CD4-positive, alpha-beta T cell (primary cell): ENCODE measurements around the gene TBCC. TPM values are rescaled to one million over a fixed set of nuclear protein-coding genes. Genes with fewer than 3 reads are reported as not detected.

ENCODE experiments used
- ATAC-seq: fragments of 200-7000 bp; cut with Tn5 transposase; one replicate; pipeline ENCODE4 v1.10.0; 2022; ENCODE audit warnings: mild to moderate bottlenecking; ENCODE audit not compliant: poor library complexity
- CTCF ChIA-PET: fragments of 350-600 bp; sonication (Branson Sonifier 250); formaldehyde crosslinking; loops from one replicate; lab custom pipeline; 2021; ENCODE audit warnings: antibody characterized with exemption, inconsistent platforms; lab: Charles Lee
- POLR2A ChIA-PET: fragments of 350-600 bp; sonication (Branson Sonifier 250); formaldehyde crosslinking; loops from one replicate; lab custom pipeline; 2021; ENCODE audit warnings: antibody characterized with exemption, inconsistent platforms; lab: Charles Lee
- DNase-seq, 14 experiments: peaks; one replicate each; pipeline ENCODE4 v3.0.0-alpha.2; 2013 to 2020; ENCODE audit warnings: mixed read lengths in 2 of 14
- H3K27ac ChIP-seq, 2 donors: one replicate each; pipeline versions ENCODE4 v1.5.1 to v1.7.0; 2013; ENCODE audit warnings: low read length in 2 of 2, low read depth in 1 of 2, mild to moderate bottlenecking in 1 of 2
- H3K27me3 ChIP-seq, 2 experiments: 1 replicate in 1 of 2; 2 replicates in 1 of 2; pipeline versions ENCODE4 v1.6.1 to v1.7.0; 2013; ENCODE audit warnings: low read length in 2 of 2, control low read depth in 1 of 2, mild to moderate bottlenecking in 1 of 2, moderate library complexity in 1 of 2; ENCODE audit not compliant: insufficient read depth in 2 of 2, control insufficient read depth in 1 of 2
- H3K36me3 ChIP-seq: one replicate; pipeline ENCODE4 v1.6.1; 2013; ENCODE audit warnings: low read length, control low read depth; ENCODE audit not compliant: insufficient read depth
- H3K4me1 ChIP-seq: one replicate; pipeline ENCODE4 v1.6.1; 2013; ENCODE audit warnings: low read length, control low read depth; ENCODE audit not compliant: insufficient read depth
- H3K4me3 ChIP-seq: one replicate; pipeline ENCODE4 v1.5.1; 2013; ENCODE audit warnings: mild to moderate bottlenecking, low read length, moderate library complexity
- H3K9me3 ChIP-seq, 2 experiments: 1 replicate in 1 of 2; 2 replicates in 1 of 2; pipeline versions ENCODE4 v1.6.1 to v1.7.0; 2013; ENCODE audit warnings: low read length in 2 of 2, mild to moderate bottlenecking in 2 of 2, control low read depth in 1 of 2, moderate library complexity in 1 of 2; ENCODE audit not compliant: control insufficient read depth in 1 of 2, insufficient read depth in 1 of 2
- H3K27ac Mint-ChIP-seq: one replicate; pipeline ENCODE4 v1.8.0; 2020; ENCODE audit warnings: mixed read lengths
- H3K27me3 Mint-ChIP-seq: one replicate; pipeline ENCODE4 v1.8.0; 2021; ENCODE audit warnings: mixed read lengths
- H3K36me3 Mint-ChIP-seq: one replicate; pipeline ENCODE4 v1.8.0; 2021; ENCODE audit warnings: low read depth, mixed read lengths
- H3K4me1 Mint-ChIP-seq: one replicate; pipeline ENCODE4 v1.8.0; 2021; ENCODE audit warnings: low read depth, mixed read lengths
- H3K4me3 Mint-ChIP-seq: one replicate; pipeline ENCODE4 v1.8.0; 2020; ENCODE audit warnings: mild to moderate bottlenecking, mixed read lengths
- H3K9me3 Mint-ChIP-seq: one replicate; pipeline ENCODE4 v1.8.0; 2020; ENCODE audit warnings: mixed read lengths
- intact Hi-C, 2 experiments: fragments of 100-400 bp; cut with DNase I in 1 of 2; cut with micrococcal nuclease in 1 of 2; formaldehyde crosslinking; loops; one replicate each; pipeline versions ENCODE4 v1.15.1 to v1.9.0; 2023 to 2025; cut with DNase I, micrococcal nuclease
- total RNA-seq, 174 experiments: library from RNA in 2 of 174; stranded (reverse) in 2 of 174; gene quantifications; one replicate each; pipeline ENCODE4 v1.2.3 and lab custom pipeline; 2021 to 2026
- TF ChIP-seq, protein P1 (sequence below): fragments of 200-600 bp; IDR thresholded peaks from one replicate; pipeline ENCODE4 v1.8.0; 2022; ENCODE audit warnings: antibody characterized with exemption, mild to moderate bottlenecking

The TBCC gene
- total RNA-seq, 2 experiments from 2014 or later, result 67.3 to 68.3 TPM

DNA sequence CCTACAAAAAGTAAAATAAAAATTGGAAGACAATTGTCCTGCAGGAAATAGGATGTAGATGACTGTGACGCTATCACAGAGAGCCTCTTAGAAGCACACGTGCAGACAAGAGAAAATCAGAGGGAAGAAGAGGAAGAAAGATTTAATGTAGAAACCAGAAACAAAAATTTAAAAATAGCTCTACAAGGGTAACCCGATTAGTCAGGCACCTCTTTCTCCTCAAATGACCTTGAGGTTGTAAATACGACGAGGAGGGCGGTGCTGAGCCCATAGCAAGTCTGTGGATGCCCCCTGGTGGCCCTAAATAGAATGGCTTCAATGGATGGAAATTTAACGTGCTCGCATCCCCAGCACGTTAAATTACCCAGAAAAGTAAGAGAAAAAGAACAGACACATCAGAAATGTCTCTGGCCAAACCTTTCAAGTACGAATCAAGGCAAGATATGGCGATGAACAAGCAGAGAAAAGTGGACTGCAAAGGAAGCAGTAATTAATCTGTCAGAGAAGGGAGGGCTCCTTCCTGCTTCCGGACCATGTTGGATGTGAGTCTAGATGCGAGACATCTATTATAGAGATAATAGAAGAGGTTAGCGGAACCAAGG is 19.3 kb downstream of the TBCC start:
- Mint-ChIP-seq H3K9me3 (no peaks in the 10 kb centered on the region), H3K4me3 (peak overlapping the region; percentile 87), H3K36me3 (no peaks in the 10 kb centered on the region), H3K4me1 (peaks cover 19% of the 10 kb centered on the region), H3K27ac (peak overlapping the region; percentile 90), H3K27me3 (no peaks in the 10 kb centered on the region)
- peaks cover 14% of the 10 kb centered on the region for H3K4me1 ChIP-seq
- ATAC-seq (peak; percentile 97), DNase-seq (peak; percentile 54 to 95 (median 66))
- intact Hi-C loops, result loop anchor here (1.0 to 5.0 kb wide), 10 partner anchors 20 to 172 kb away; partner anchors contain the start of genes RPL7L1 (in 1 of the 2) and TBCC (in 1 of the 2)
- ChIA-PET CTCF (interaction anchor here (0.6 to 3.6 kb wide), 27 partner anchors 9 to 172 kb away, joined by 3 to 33 read pairs (median 3); partner anchors contain the start of genes BICRAL, RPL7L1 and TBCC), POLR2A (interaction anchor here (0.5 to 6.4 kb wide), 30 partner anchors 8 to 1520 kb away, joined by 3 to 152 read pairs (median 5); partner anchors contain the start of genes BICRAL, CNPY3, HSP90AB1 and RPL7L1)
- TF ChIP-seq, protein P1, sequence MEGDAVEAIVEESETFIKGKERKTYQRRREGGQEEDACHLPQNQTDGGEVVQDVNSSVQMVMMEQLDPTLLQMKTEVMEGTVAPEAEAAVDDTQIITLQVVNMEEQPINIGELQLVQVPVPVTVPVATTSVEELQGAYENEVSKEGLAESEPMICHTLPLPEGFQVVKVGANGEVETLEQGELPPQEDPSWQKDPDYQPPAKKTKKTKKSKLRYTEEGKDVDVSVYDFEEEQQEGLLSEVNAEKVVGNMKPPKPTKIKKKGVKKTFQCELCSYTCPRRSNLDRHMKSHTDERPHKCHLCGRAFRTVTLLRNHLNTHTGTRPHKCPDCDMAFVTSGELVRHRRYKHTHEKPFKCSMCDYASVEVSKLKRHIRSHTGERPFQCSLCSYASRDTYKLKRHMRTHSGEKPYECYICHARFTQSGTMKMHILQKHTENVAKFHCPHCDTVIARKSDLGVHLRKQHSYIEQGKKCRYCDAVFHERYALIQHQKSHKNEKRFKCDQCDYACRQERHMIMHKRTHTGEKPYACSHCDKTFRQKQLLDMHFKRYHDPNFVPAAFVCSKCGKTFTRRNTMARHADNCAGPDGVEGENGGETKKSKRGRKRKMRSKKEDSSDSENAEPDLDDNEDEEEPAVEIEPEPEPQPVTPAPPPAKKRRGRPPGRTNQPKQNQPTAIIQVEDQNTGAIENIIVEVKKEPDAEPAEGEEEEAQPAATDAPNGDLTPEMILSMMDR, result peak; percentile 90
- peak overlapping the region; percentile 54 for H3K4me3 ChIP-seq
- no peaks in the 10 kb centered on the region for H3K9me3 ChIP-seq
- H3K36me3 ChIP-seq, result no peaks in the 10 kb centered on the region
- no peaks in the 10 kb centered on the region for H3K27me3 ChIP-seq
- peak overlapping the region; percentile 64 to 65 for H3K27ac ChIP-seq

DNA sequence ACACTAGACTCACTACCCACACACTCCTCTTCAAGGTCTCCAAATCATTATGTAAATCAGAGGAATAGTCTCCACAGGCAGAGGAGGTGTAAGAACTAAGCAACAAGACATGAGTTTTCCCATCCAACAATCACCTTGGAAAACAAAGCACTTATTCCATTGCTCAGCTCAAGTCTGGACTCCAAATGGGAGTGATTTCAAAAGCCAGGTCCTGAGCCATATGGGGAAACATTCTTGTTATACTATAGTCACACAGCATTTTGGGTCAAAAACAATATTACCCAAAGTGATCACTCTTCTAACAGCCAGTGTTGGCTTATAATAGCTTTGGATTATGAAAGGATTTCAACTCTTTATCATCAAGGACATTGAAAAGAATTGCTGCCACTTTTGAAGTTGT is 19.9 kb downstream of the TBCC start:
- intact Hi-C loops, result loop anchor here (1.0 to 5.0 kb wide), 10 partner anchors 20 to 173 kb away; partner anchors contain the start of genes RPL7L1 (in 1 of the 2) and TBCC (in 1 of the 2)
- H3K9me3 ChIP-seq, result no peaks in the 10 kb centered on the region
- Mint-ChIP-seq H3K9me3 (no peaks in the 10 kb centered on the region), H3K4me3 (peak overlapping the region; percentile 87), H3K27me3 (no peaks in the 10 kb centered on the region), H3K4me1 (peaks cover 19% of the 10 kb centered on the region), H3K27ac (peak overlapping the region; percentile 90), H3K36me3 (no peaks in the 10 kb centered on the region)
- ATAC-seq (no peak), DNase-seq (no peak)
- H3K36me3 ChIP-seq, result no peaks in the 10 kb centered on the region
- POLR2A ChIA-PET, result interaction anchor here (0.5 to 6.4 kb wide), 28 partner anchors 8 to 1521 kb away, joined by 3 to 152 read pairs (median 5); partner anchors contain the start of genes BICRAL, CNPY3, HSP90AB1 and RPL7L1
- no peaks in the 10 kb centered on the region for H3K27me3 ChIP-seq
- H3K4me3 ChIP-seq, result no peak overlapping the region
- peak overlapping the region; percentile 64 to 65 for H3K27ac ChIP-seq
- H3K4me1 ChIP-seq, result peaks cover 14% of the 10 kb centered on the region
- CTCF ChIA-PET, result interaction anchor here (0.6 to 3.6 kb wide), 26 partner anchors 8 to 159 kb away, joined by 3 to 33 read pairs (median 3); partner anchors contain the start of genes BICRAL, RPL7L1 and TBCC
- TF ChIP-seq, protein P1, result no peak

DNA sequence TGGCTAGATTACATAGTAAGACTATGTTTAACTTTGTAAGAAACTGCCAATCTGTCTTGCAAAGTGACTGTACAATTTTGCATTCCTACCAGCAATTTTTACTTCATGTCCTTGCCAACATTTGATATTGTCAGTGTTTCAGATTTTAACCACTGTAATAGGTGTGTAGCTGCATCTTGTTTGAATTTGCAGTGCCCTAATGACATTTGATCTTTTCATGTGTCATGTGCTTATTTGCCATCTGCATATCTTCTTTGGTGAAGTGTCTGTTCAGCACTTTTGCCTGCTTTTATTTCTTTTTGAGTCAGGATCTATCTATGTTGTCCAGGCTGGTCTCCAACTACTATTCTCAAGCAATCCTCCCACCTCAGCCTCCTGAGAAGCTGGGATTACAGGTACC is 21.1 kb downstream of the TBCC start:
- intact Hi-C loops, result loop anchor here in 1 of 2 experiments (5.0 kb wide), 2 partner anchors 42 to 172 kb away; no protein-coding TSS in a partner anchor
- no peak for DNase-seq
- H3K9me3 ChIP-seq, result no peaks in the 10 kb centered on the region
- ChIA-PET POLR2A (interaction anchor here (1.7 to 6.4 kb wide), 5 partner anchors 22 to 154 kb away, joined by 5 to 152 read pairs (median 68); partner anchors contain the start of genes BICRAL, RPL7L1 and TBCC), CTCF (interaction anchor here (3.6 kb wide), 1 partner anchor 62 kb away, joined by 33 read pairs; no protein-coding TSS in a partner anchor)
- H3K4me3 Mint-ChIP-seq, result no peak overlapping the region
- no peak overlapping the region for H3K27ac Mint-ChIP-seq
- no peaks in the 10 kb centered on the region for H3K9me3 Mint-ChIP-seq
- H3K27ac ChIP-seq, result no peak overlapping the region
- no peaks in the 10 kb centered on the region for H3K27me3 Mint-ChIP-seq
- H3K4me1 ChIP-seq, result peaks cover 14% of the 10 kb centered on the region
- no peaks in the 10 kb centered on the region for H3K27me3 ChIP-seq
- no peaks in the 10 kb centered on the region for H3K36me3 Mint-ChIP-seq
- TF ChIP-seq, protein P1, result no peak
- peaks cover 19% of the 10 kb centered on the region for H3K4me1 Mint-ChIP-seq
- no peak for ATAC-seq
- H3K4me3 ChIP-seq, result no peak overlapping the region
- no peaks in the 10 kb centered on the region for H3K36me3 ChIP-seq
